ENCODE measurements around the gene UNC50.

- no peak for TF ChIP-seq CTCF (IDR thresholded peaks at IDR 0.05; ENCODE audit: poor library complexity)
- no peak for TF ChIP-seq EZH2phosphoT487 (IDR thresholded peaks at IDR 0.05; ENCODE audit: low read depth, severe bottlenecking, unreplicated experiment)
- TF ChIP-seq EZH2 (IDR thresholded peaks at IDR 0.05; ENCODE audit: borderline replicate concordance): no peak
These were observed 36.6 kb upstream of the UNC50 start for GRCh38 chr2:98571796-98572195.
